Measurements from ENCODE around the gene COL23A1.

GRCh38 chr5:178387061-178387855 is 202.9 kb downstream of the COL23A1 start:
- TF ChIP-seq, protein P1, sequence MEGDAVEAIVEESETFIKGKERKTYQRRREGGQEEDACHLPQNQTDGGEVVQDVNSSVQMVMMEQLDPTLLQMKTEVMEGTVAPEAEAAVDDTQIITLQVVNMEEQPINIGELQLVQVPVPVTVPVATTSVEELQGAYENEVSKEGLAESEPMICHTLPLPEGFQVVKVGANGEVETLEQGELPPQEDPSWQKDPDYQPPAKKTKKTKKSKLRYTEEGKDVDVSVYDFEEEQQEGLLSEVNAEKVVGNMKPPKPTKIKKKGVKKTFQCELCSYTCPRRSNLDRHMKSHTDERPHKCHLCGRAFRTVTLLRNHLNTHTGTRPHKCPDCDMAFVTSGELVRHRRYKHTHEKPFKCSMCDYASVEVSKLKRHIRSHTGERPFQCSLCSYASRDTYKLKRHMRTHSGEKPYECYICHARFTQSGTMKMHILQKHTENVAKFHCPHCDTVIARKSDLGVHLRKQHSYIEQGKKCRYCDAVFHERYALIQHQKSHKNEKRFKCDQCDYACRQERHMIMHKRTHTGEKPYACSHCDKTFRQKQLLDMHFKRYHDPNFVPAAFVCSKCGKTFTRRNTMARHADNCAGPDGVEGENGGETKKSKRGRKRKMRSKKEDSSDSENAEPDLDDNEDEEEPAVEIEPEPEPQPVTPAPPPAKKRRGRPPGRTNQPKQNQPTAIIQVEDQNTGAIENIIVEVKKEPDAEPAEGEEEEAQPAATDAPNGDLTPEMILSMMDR (IDR thresholded peaks at IDR 0.05; ENCODE audit: low read depth, low read length), result no peak
- no peak for TF ChIP-seq EZH2phosphoT487 (IDR thresholded peaks at IDR 0.05; ENCODE audit: low read depth)

Measured in OCI-LY3 (cell line).